IMR-90 (cell line): ENCODE data around the gene NUFIP1. TPM values are rescaled to one million over a fixed set of nuclear protein-coding genes. Genes with fewer than 3 reads are reported as not detected.
"Not testable (repeated sequence)": the region's sequence is repeated elsewhere in the genome, so short reads cannot be mapped to it uniquely, and the experiment has no call there.

Experiments
- ATAC-seq: fragments of 200-7000 bp; cut with Tn5 transposase; 2 replicates; pipeline ENCODE4 v1.9.1; 2020; ENCODE audit warnings: low read depth, mild to moderate bottlenecking, moderate library complexity
- BruUV-seq: library from RNA; stranded (reverse); fragments of 400-500 nt; replicated peaks from 2 replicates; lab custom pipeline; 2021; lab: Mats Ljungman, UMichigan
- CTCF ChIA-PET: fragments of 300-600 bp; formaldehyde crosslinking; extraction: SDS; loops from one replicate; lab custom pipeline; 2021; ENCODE audit warnings: antibody characterized with exemption; lab: Yijun Ruan, JAX
- POLR2A ChIA-PET: fragments of 300-600 bp; sonication (Branson Sonifier 250); formaldehyde crosslinking; loops from one replicate; lab custom pipeline; 2022; ENCODE audit warnings: antibody characterized with exemption; ENCODE audit not compliant: unreplicated experiment; lab: Charles Lee
- DNase-seq: peaks from one replicate; pipeline ENCODE4 v3.0.0; 2013
- H2AFZ ChIP-seq: replicated peaks from 2 replicates; pipeline ENCODE3; 2013; ENCODE audit warnings: low read length, mild to moderate bottlenecking; ENCODE audit not compliant: poor library complexity
- H2AK5ac ChIP-seq: 2 replicates; pipeline ENCODE4 v1.6.1; 2013; ENCODE audit warnings: low read depth, low read length, inconsistent platforms
- H2AK9ac ChIP-seq: replicated peaks from 2 replicates; pipeline ENCODE3; 2013; ENCODE audit warnings: mild to moderate bottlenecking, low read depth, low read length, moderate library complexity; ENCODE audit not compliant: poor library complexity
- H2BK120ac ChIP-seq: 2 replicates; pipeline ENCODE4 v1.6.1; 2013; ENCODE audit warnings: low read depth, low read length, inconsistent platforms
- H2BK15ac ChIP-seq: 3 replicates; pipeline ENCODE4 v1.6.1; 2013; ENCODE audit warnings: low read depth, low read length, inconsistent platforms
- H2BK20ac ChIP-seq: 2 replicates; pipeline ENCODE4 v1.6.1; 2013; ENCODE audit warnings: low read depth, mild to moderate bottlenecking, inconsistent platforms, low read length, moderate library complexity
- H2BK5ac ChIP-seq: 2 replicates; pipeline ENCODE4 v1.6.1; 2013; ENCODE audit warnings: mild to moderate bottlenecking, low read depth, low read length, inconsistent platforms; ENCODE audit not compliant: poor library complexity, severe bottlenecking
- H3K14ac ChIP-seq: replicated peaks from 2 replicates; pipeline ENCODE4 v1.6.1; 2013; ENCODE audit warnings: low read depth, low read length, inconsistent platforms
- H3K18ac ChIP-seq: 2 replicates; pipeline ENCODE4 v1.6.1; 2013; ENCODE audit warnings: low read depth, low read length, control low read depth
- H3K23ac ChIP-seq: 2 replicates; pipeline ENCODE4 v1.6.1; 2013; ENCODE audit warnings: low read depth, low read length, inconsistent platforms
- H3K27ac ChIP-seq: 2 replicates; pipeline ENCODE4 v1.5.1; 2013; ENCODE audit warnings: mild to moderate bottlenecking, control low read depth, low read length; ENCODE audit not compliant: insufficient read depth
- H3K27me3 ChIP-seq: 2 replicates; pipeline ENCODE4 v1.6.1; 2013; ENCODE audit warnings: low read length; ENCODE audit not compliant: control insufficient read depth, insufficient read depth
- H3K36me3 ChIP-seq: 2 replicates; pipeline ENCODE4 v1.6.1; 2013; ENCODE audit warnings: low read length, mixed read lengths; ENCODE audit not compliant: control insufficient read depth, insufficient read depth
- H3K4ac ChIP-seq: 2 replicates; pipeline ENCODE4 v1.6.1; 2013; ENCODE audit warnings: low read depth, low read length, inconsistent platforms
- H3K4me1 ChIP-seq: 2 replicates; pipeline ENCODE4 v1.6.1; 2013; ENCODE audit warnings: low read length, mixed read lengths; ENCODE audit not compliant: control insufficient read depth, insufficient read depth
- H3K4me2 ChIP-seq: 2 replicates; pipeline ENCODE4 v1.6.1; 2013; ENCODE audit warnings: low read depth, mild to moderate bottlenecking, control low read depth, low read length, moderate library complexity
- H3K4me3 ChIP-seq: 2 replicates; pipeline ENCODE4 v1.5.1; 2013; ENCODE audit warnings: low read depth, mild to moderate bottlenecking, control low read depth, low read length, moderate library complexity; ENCODE audit not compliant: insufficient read depth
- H3K56ac ChIP-seq: 2 replicates; pipeline ENCODE4 v1.6.1; 2013; ENCODE audit warnings: low read length, inconsistent platforms; ENCODE audit not compliant: insufficient read depth; ENCODE audit errors: extremely low read depth
- H3K79me1 ChIP-seq, 2 experiments: 2 replicates each; pipeline ENCODE4 v1.6.1; 2013; ENCODE audit warnings: low read length in 2 of 2, inconsistent platforms in 1 of 2, low read depth in 1 of 2
- H3K9ac ChIP-seq: 2 replicates; pipeline ENCODE4 v1.6.1; 2013; ENCODE audit warnings: low read depth, low read length, control low read depth
- H3K9me1 ChIP-seq: 2 replicates; pipeline ENCODE4 v1.6.1; 2013; ENCODE audit warnings: low read length, inconsistent platforms; ENCODE audit not compliant: insufficient read depth
- H3K9me3 ChIP-seq: 2 replicates; pipeline ENCODE4 v1.6.1; 2013; ENCODE audit warnings: low read length; ENCODE audit not compliant: control insufficient read depth, insufficient read depth
- H4K20me1 ChIP-seq: 2 replicates; pipeline ENCODE4 v1.6.1; 2013; ENCODE audit warnings: low read length, inconsistent platforms; ENCODE audit not compliant: insufficient read depth
- H4K5ac ChIP-seq: 2 replicates; pipeline ENCODE4 v1.6.1; 2013; ENCODE audit warnings: mild to moderate bottlenecking, low read depth, low read length, control low read depth
- H4K8ac ChIP-seq, 2 experiments: 2 replicates each; pipeline ENCODE4 v1.6.1; 2013; ENCODE audit warnings: low read depth in 2 of 2, low read length in 2 of 2, control low read depth in 1 of 2, inconsistent platforms in 1 of 2
- H4K91ac ChIP-seq: 2 replicates; pipeline ENCODE4 v1.6.1; 2013; ENCODE audit warnings: low read depth, low read length, inconsistent platforms; ENCODE audit not compliant: insufficient read depth
- WGBS, 2 experiments: methylation state at CpG; one replicate each; pipeline versions ENCODE4 v1.1.5 to v1.1.7; 2013; ENCODE audit warnings: missing lambda C conversion rate in 2 of 2; ENCODE audit not compliant: insufficient read length in 1 of 2; ENCODE audit errors: extremely low coverage in 2 of 2; 5-methylcytosine and 5-hydroxymethylcytosine counted together
- dilution Hi-C: fragments of 300-500 bp; cut with HindIII; formaldehyde crosslinking; loops from one replicate; pipeline ENCODE4 v1.14.3; 2018; ENCODE audit warnings: low sequenced_read_pairs; ENCODE audit not compliant: unreplicated experiment
- in situ Hi-C: fragments of 300-500 bp; cut with MboI; formaldehyde crosslinking; loops from 3 replicates; pipeline ENCODE4 v1.14.3; 2019; ENCODE audit warnings: low sequenced_read_pairs, inconsistent platforms, mixed read lengths
- intact Hi-C: fragments of 100-400 bp; cut with micrococcal nuclease; formaldehyde crosslinking; loops from 2 replicates; pipeline ENCODE4 v1.10.0; 2022
- polyA plus RNA-seq, 3 experiments: library from polyadenylated mRNA; depleted of rRNA; stranded (reverse); fragments of >200 nt; gene quantifications; 2 replicates each; pipeline ENCODE4 v1.2.3, GENCODE V29; 2012; ENCODE audit warnings: low replicate concordance in 1 of 3
- total RNA-seq: library from RNA; depleted of rRNA; stranded (reverse); fragments of >200 nt; gene quantifications from 2 replicates; pipeline ENCODE4 v1.2.3, GENCODE V29; 2012

NUFIP1 gene
- total and polyA plus RNA-seq, 2 of the 4 experiments (the other 2 are of a cell fraction) = 1.4 to 2.3 TPM

DNA sequence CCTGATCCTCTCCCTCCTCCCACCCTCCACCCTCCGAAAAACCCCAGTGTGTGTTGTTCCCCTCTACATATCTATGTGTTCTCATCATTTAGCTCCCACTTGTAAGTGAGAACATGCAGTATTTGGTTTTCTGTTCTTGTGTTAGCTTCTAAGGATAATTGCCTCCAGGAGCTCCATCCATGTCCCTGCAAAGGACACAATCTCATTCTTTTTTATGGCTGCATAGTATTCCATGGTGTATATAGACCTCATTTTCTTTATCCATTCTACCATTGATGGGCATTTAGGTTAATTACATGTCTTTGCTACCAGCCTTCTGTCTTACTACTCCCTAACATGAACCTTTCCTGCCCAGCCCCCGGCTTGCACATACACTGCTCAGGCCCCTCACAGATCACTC lies 91.0 kb downstream of the NUFIP1 start:
- dilution Hi-C loops, H2BK15ac ChIP-seq, H3K9me1 ChIP-seq, ATAC-seq, H3K4ac ChIP-seq, H3K14ac ChIP-seq, H3K79me1 ChIP-seq, H3K4me1 ChIP-seq, DNase-seq, CTCF ChIA-PET, H4K5ac ChIP-seq, H3K27ac ChIP-seq, intact Hi-C loops, H3K9me3 ChIP-seq, H3K56ac ChIP-seq, BruUV-seq, H3K36me3 ChIP-seq, H4K91ac ChIP-seq, H4K20me1 ChIP-seq, H2AK5ac ChIP-seq, H2BK120ac ChIP-seq, H3K4me3 ChIP-seq, POLR2A ChIA-PET, H2BK20ac ChIP-seq, H2AK9ac ChIP-seq, H3K18ac ChIP-seq, in situ Hi-C loops, H3K27me3 ChIP-seq, H3K4me2 ChIP-seq, H3K23ac ChIP-seq, H2AFZ ChIP-seq, H3K9ac ChIP-seq, H2BK5ac ChIP-seq, H4K8ac ChIP-seq: not testable (repeated sequence)
- 67% methylated on average over 1 of the region's 2 CpGs; no CpG with 5 or more reads in 1 of the 2 experiments for WGBS, 2 experiments
